ENCODE measurements around the gene MAP6D1. TPM values are rescaled to one million over a fixed set of nuclear protein-coding genes. Genes with fewer than 3 reads are reported as not detected.
A peak's percentile ranks its signal among the peaks of the same experiment; 100 is the strongest.

The MAP6D1 gene
- total RNA-seq (2014; rRNA removed; shearing (Covaris generic)) = 1.5 and 3.0 TPM in 2 replicates

DNA sequence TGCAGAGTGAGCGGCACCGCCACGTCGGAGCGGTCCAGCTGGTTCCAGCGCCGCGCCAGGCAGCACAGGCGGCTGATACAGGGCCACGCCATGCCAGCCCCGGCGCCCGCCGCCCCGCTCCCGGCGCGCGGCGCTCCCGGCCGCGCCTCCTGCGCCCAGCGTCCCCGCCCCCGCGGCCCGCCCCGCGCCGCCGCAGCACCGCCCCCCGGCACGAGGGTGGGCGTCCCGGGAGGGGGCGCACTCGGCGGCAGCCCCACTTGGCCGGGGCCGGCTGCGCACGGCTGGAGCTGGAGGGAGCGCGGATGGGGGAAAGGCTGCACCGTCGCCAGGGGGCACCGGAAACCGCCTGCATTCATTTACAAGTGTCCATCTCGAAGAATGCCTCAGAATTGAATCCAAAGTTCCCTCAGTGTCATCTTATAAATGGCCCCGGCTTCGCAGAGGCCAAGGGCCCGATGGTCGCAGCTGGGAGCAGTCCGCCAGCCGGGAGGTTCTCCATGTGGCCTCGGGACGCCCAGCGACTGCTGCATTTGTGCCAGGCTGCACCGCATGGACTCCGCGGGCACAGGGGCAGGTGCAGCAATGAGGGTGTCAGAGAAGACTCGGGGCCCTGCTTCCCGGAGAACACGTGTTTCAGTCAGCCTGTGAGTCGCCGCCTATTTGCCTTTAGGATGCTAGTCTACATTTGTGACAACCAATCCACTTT is at the start of gene MAP6D1:
MAP6D1 (minus strand) TSS at position 122 of the 706 bp plus-strand sequence; CDS start at position 92, 30 bp downstream.
- Histone ChIP-seq H3K36me3 (peaks cover 19% of the 10 kb centered on the region), H3K9me3 (replicated peaks) (peaks cover 5% of the 10 kb centered on the region; the same call in 1 of the 2 replicates), H3K27me3 (replicated peaks) (no peaks in the 10 kb centered on the region), H3K4me3 (peak within 1 kb of the TSS; percentile 73), H3K4me1 (replicated peaks) (peaks cover 18% of the 10 kb centered on the region), H3K27ac (no peak within 1 kb of the TSS)
- DNase-seq (ENCODE audit: low read depth in 1 of 2, low spot score in 2 of 2) = peak; percentile 58 to 74

DNA sequence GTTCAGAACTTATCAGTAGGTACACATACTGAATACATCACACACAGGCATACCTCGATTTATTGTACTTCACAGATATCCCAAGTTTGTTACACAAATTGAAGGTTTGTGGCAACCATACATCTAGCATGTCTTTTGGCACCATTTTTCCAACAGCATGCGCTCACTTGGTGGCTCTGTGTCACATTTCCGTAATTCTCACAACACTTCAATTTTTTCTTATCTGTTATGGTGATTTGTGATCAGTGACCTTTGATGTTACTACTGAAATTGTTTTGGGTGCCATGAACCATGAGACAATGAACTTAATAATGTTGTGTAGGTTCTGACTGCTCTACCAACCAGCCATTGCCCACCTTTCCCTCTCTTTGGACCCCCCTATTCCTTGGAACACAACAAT is 48.5 kb upstream of the MAP6D1 start:
- Histone ChIP-seq H3K9me3 (replicated peaks) (no peaks in the 10 kb centered on the region), H3K36me3 (0 out of 2 replicates have a peak, but pooled peaks cover 5% of the 10 kb centered on the region)

DNA sequence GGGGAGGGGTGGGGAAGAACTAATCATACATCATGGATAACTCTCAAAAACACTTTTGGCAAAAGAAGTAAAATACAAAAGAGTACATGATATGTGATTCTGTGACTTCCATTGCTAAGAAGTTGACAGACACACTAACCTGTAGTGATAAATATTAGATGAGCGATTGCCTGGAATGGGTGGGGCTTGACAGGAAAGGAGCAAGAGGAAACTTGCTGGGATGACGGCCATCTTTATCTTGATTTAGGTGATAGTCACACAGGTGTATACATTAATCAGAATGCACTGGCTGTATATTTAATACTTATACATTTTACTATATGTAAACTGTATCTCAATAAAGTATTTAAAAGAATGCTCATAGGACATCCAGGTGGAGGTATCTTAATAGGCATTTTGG is 46.2 kb upstream of the MAP6D1 start:
- Histone ChIP-seq H3K9me3 (replicated peaks) (no peaks in the 10 kb centered on the region), H3K27ac (no peak overlapping the region), H3K27me3 (replicated peaks) (no peaks in the 10 kb centered on the region), H3K36me3 (peaks cover 13% of the 10 kb centered on the region), H3K4me1 (replicated peaks) (no peaks in the 10 kb centered on the region), H3K4me3 (no peak overlapping the region)
- no peak for DNase-seq (ENCODE audit: low read depth in 1 of 2, low spot score in 2 of 2)

More for the DNA sequence above, 48.5 kb upstream of the MAP6D1 start:
- Histone ChIP-seq H3K4me1 (replicated peaks) (no peaks in the 10 kb centered on the region), H3K4me3 (no peak overlapping the region), H3K27ac (no peak overlapping the region), H3K27me3 (replicated peaks) (no peaks in the 10 kb centered on the region)
- no peak for DNase-seq (ENCODE audit: low read depth in 1 of 2, low spot score in 2 of 2)

DNA sequence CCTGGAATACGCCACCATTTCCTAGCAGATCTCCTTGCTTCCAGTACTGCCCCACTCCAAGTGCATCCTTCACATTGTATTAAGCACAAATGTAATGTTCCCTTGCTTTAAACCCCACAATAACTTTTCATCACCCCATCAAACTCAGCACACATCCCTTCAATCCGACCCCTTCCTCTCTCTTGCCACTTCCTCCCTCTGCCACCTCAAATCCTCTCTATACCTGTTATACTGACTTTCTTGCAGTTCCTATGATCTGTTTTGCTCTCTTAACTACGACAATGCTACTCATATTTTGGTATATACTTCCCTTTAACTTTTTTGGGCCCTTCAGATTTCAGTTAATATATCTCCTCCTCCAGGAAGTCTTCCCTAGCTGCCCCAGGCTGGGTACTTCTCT is 45.2 kb upstream of the MAP6D1 start:
- Histone ChIP-seq H3K9me3 (replicated peaks) (no peaks in the 10 kb centered on the region), H3K27me3 (replicated peaks) (no peaks in the 10 kb centered on the region), H3K4me3 (no peak overlapping the region), H3K27ac (no peak overlapping the region), H3K4me1 (replicated peaks) (no peaks in the 10 kb centered on the region), H3K36me3 (peaks cover 20% of the 10 kb centered on the region)
- DNase-seq (ENCODE audit: low read depth in 1 of 2, low spot score in 2 of 2) = no peak

DNA sequence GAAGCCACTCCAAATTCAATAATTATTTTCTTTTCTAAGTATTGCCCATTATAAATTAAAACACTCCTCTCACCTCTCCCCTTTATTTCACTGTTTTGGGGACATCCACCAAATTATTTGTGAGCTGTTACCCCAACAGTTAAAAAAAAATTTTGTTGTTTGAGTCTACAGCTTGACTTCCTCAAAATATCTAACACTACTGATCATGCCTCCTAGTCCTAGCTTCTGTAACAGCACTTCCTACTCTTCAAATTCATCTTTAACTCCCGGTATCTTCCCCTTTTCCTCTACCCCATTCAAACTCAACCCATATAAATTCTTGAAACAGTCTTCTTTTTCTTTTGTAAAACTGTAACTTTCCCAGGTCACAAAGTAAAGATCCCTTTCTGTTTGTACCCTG is 43.4 kb upstream of the MAP6D1 start:
- Histone ChIP-seq H3K36me3 (peaks cover 29% of the 10 kb centered on the region), H3K27me3 (replicated peaks) (no peaks in the 10 kb centered on the region), H3K4me3 (no peak overlapping the region), H3K4me1 (replicated peaks) (no peaks in the 10 kb centered on the region), H3K9me3 (replicated peaks) (no peaks in the 10 kb centered on the region), H3K27ac (no peak overlapping the region)
- DNase-seq (ENCODE audit: low read depth in 1 of 2, low spot score in 2 of 2) = no peak

DNA sequence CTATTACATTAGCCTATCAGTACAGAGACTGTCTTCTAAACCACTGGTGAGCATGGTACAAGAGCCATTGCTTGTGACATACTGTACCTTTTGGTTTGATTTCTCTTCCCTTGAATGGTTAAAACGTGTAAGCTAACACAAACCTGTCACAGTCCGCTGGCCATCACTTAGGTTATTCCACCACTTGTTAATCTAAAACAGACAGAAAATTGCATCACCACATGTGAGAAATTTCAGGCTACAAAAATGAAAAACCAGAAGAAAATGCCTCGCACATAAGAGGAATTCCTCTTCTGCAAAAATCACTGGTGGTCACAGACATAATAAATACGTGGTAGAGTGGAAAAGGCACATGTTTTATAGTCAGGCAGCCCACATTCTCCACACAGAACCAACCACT is 37.2 kb upstream of the MAP6D1 start:
- peaks cover 45% of the 10 kb centered on the region for H3K36me3 ChIP-seq
- H3K4me1 ChIP-seq (replicated peaks) = no peaks in the 10 kb centered on the region
- H3K9me3 ChIP-seq (replicated peaks) = no peaks in the 10 kb centered on the region
- H3K27ac ChIP-seq = no peak overlapping the region
- no peak overlapping the region for H3K4me3 ChIP-seq
- H3K27me3 ChIP-seq (replicated peaks) = no peaks in the 10 kb centered on the region
- no peak for DNase-seq (ENCODE audit: low read depth in 1 of 2, low spot score in 2 of 2)

DNA sequence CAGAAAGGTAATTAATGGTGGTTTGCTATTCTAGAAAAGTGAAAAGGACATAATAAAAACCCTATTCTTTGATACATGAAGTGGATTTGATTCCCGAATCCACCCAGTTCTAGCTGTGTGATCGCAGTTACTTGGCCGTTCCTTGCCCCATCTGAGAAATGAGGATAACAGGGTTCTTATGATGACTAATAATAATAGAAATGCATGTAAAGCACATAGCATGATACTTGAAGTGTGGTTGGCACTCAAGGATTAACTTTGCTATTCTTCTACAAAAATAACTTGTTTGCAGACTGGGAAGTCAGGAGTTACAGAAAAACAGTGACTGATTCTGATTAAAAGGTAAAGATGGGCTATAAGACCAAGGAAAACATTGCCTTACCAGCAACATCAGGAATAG is 32.5 kb upstream of the MAP6D1 start:
- Histone ChIP-seq H3K27me3 (replicated peaks) (no peaks in the 10 kb centered on the region), H3K9me3 (replicated peaks) (no peaks in the 10 kb centered on the region), H3K4me1 (replicated peaks) (0 out of 2 replicates have a peak, but pooled peaks cover 3% of the 10 kb centered on the region), H3K4me3 (no peak overlapping the region), H3K27ac (no peak overlapping the region), H3K36me3 (peaks cover 34% of the 10 kb centered on the region)
- DNase-seq (ENCODE audit: low read depth in 1 of 2, low spot score in 2 of 2) = no peak

DNA sequence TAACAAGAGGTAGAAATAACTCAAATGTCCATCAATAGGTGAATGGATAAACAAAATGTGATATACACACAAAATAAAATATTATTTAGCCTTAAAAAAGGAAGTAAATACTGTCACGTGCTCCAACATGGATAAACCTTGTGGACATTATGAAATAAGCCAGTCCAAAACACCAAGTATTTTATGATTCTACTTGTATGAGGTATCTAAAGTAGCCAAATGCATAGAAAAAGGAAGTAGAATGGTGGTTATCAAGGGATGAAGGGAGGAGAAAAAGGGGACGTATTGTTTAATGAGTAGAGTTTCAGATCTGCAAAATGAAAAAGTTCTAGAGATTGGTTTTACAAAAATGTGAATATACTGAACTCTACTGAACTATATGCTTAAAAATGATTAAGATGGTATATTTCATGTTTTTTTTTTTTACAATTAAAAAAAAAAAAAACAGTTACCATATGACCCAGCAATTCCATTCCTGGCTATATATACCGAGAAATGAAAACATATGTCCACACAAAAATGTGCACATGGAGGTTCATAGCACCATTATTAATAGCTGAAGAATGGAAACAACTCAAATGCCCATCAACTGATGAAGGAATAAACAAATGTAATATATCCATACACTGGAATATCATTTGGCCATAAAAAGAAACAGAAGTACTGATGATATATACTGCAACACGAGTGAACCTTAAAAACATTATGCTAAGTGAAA is 29.1 kb upstream of the MAP6D1 start:
- Histone ChIP-seq H3K36me3 (peaks cover 30% of the 10 kb centered on the region), H3K4me1 (replicated peaks) (0 out of 2 replicates have a peak, but pooled peaks cover 3% of the 10 kb centered on the region), H3K27ac (no peak overlapping the region), H3K9me3 (replicated peaks) (no peaks in the 10 kb centered on the region), H3K4me3 (no peak overlapping the region), H3K27me3 (replicated peaks) (no peaks in the 10 kb centered on the region)
- DNase-seq (ENCODE audit: low read depth in 1 of 2, low spot score in 2 of 2) = no peak

DNA sequence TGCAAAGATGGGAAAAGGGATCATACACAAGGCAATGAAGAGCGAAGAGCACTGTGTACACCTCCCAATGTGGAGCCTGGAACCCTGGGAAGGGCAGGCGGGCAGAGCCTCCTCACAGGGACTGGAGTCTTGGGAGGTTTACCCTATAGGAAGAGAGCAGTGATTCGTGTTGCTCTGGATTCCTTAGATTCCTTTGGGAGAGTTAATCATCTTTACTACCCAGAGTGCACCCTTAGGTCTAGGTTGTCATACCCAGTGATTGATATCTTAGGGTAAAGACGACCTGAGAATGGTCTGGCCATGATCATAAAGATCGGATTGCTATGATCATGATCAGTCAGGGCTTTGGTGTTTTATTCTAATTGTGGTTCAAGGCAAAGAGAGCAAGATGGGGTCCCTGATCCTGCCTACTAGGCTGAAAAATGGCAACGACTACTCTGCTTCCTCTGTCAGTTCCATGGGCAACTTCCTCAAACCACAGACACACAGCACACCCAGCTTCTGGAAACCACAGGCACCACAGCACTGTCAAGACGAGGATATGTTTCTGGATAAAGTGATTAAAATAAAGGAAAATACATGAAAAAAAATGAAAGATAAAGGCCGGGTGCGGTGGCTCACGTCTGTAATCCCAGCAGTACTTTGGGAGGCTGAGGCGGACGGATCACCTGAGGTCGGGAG is 20.4 kb upstream of the MAP6D1 start:
- no peaks in the 10 kb centered on the region for H3K9me3 ChIP-seq (replicated peaks)
- no peak overlapping the region for H3K4me3 ChIP-seq
- H3K27ac ChIP-seq = peak overlapping the region; percentile 27; the same call in 1 of the 2 replicates
- DNase-seq (ENCODE audit: low read depth in 1 of 2, low spot score in 2 of 2) = no peak
- peaks cover 18% of the 10 kb centered on the region for H3K4me1 ChIP-seq (replicated peaks)
- peaks cover 51% of the 10 kb centered on the region for H3K36me3 ChIP-seq
- no peaks in the 10 kb centered on the region for H3K27me3 ChIP-seq (replicated peaks)

DNA sequence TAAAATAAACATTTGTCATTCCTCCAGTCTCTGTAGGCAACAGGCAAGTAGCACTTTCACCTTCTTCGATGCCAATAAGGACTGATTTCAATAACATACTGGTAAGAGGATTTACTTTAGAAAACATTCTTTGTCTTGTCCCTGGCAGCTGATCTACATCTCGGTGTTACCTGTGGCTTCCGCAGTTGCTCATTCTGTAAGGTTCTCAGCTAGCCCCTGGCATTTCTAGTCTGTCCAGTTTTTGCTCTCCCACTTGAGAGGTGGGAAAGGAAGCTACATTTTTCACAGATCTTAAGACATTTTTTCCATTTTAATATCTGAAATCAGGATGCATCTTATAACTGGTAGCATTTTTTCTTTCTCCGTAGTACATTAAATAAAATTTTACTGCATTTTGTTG is 19.7 kb upstream of the MAP6D1 start:
- DNase-seq (ENCODE audit: low read depth in 1 of 2, low spot score in 2 of 2) = no peak
- H3K27ac ChIP-seq = peak overlapping the region; percentile 27
- H3K36me3 ChIP-seq = peaks cover 48% of the 10 kb centered on the region

DNA sequence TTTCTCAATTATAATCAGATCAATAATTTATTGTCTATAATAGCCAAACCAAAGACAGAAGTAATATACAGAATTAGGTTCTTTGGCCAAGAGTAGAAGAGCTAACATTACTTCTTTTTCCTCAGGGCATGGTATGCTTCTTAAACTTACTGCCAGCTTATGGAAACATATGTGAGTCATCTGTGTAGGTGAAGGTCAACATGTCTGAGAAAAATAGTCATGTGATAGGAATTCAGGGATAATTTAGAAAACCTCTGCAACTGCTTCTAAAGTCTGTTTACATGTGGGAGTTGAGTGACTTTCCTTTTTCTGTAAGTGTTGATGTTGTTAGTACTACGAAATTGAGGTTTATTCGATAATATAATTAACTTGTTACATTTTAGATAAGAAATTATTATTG is 19.2 kb upstream of the MAP6D1 start:
- no peaks in the 10 kb centered on the region for H3K27me3 ChIP-seq (replicated peaks)
- H3K27ac ChIP-seq = peak overlapping the region; percentile 27; the same call in 1 of the 2 replicates
- H3K4me3 ChIP-seq = no peak overlapping the region
- peaks cover 43% of the 10 kb centered on the region for H3K36me3 ChIP-seq
- peaks cover 18% of the 10 kb centered on the region for H3K4me1 ChIP-seq (replicated peaks)
- no peaks in the 10 kb centered on the region for H3K9me3 ChIP-seq (replicated peaks)
- peak in 1 of 2 experiments; percentile 49 for DNase-seq (ENCODE audit: low read depth in 1 of 2, low spot score in 2 of 2)

More for the DNA sequence above, 19.7 kb upstream of the MAP6D1 start:
- H3K9me3 ChIP-seq (replicated peaks) = no peaks in the 10 kb centered on the region
- H3K27me3 ChIP-seq (replicated peaks) = no peaks in the 10 kb centered on the region
- no peak overlapping the region for H3K4me3 ChIP-seq
- peaks cover 18% of the 10 kb centered on the region for H3K4me1 ChIP-seq (replicated peaks)

DNA sequence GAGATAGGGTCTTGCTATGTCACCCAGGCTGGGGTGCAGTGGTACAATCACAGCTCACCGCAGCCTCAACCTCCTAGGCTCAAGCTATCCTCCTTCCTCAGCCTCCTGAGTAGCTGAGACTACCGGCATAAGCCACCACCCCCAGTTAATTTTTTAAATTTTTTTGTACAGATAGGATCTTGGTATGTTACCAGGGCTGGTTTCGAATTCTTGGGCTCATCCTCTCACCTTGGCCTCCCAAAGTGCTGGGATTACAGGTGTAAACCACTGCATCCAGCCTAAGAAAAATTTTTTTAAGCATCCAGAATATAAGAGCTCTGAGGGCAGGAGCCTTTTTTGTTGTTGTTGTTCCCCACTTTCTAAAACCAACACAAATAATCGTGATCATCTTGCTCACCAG is 14.4 kb upstream of the MAP6D1 start:
- H3K36me3 ChIP-seq = peaks cover 33% of the 10 kb centered on the region
- DNase-seq (ENCODE audit: low read depth in 1 of 2, low spot score in 2 of 2) = no peak

DNA sequence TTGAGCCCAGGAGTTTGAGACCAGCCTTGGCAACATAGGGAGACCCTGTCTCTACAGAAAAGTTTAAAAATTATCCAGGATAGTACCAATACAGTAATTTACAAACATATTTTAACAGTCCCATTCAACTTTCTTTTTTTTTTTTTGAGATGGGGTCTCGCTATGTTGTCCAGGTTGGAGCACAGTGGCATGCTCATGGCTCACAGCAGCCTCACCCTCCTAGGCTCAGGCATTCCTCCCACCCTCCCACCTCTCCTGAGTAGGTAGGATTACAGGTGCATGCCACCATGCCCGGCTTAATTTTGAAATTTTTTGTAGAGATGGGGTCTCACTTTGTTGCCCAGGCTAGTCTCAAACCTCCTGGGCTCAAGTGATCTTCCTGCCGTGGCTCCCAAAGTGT is 12.5 kb upstream of the MAP6D1 start:
- Histone ChIP-seq H3K4me3 (no peak overlapping the region), H3K4me1 (replicated peaks) (no peaks in the 10 kb centered on the region), H3K27me3 (replicated peaks) (no peaks in the 10 kb centered on the region), H3K9me3 (replicated peaks) (no peaks in the 10 kb centered on the region), H3K36me3 (peaks cover 27% of the 10 kb centered on the region), H3K27ac (no peak overlapping the region)
- no peak for DNase-seq (ENCODE audit: low read depth in 1 of 2, low spot score in 2 of 2)

More for the DNA sequence above, 14.4 kb upstream of the MAP6D1 start:
- Histone ChIP-seq H3K27ac (no peak overlapping the region), H3K4me1 (replicated peaks) (peaks cover 6% of the 10 kb centered on the region; the same call in 1 of the 2 replicates), H3K4me3 (no peak overlapping the region), H3K9me3 (replicated peaks) (no peaks in the 10 kb centered on the region), H3K27me3 (replicated peaks) (no peaks in the 10 kb centered on the region)

DNA sequence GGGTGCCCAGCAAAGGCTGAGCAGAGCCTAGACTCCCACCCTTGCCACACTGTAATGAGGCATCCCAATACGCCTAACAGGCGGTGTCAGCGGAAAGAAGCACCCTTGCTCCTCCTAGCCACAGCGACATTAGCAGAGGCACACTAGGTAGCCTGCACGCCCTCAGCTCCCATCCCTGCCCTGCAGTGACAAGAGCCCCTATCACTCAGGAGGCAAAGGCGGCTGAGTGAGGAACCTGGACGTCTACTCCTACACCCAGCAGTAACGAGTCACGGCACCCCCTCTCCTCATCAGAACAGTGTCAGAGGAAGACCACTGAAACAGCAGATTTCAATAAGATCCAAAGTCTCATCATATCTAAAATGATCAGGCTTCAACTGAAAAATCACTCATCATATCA is 12.0 kb upstream of the MAP6D1 start:
- H3K27me3 ChIP-seq (replicated peaks) = no peaks in the 10 kb centered on the region
- H3K27ac ChIP-seq = no peak overlapping the region
- no peak for DNase-seq (ENCODE audit: low read depth in 1 of 2, low spot score in 2 of 2)
- H3K9me3 ChIP-seq (replicated peaks) = no peaks in the 10 kb centered on the region
- H3K4me1 ChIP-seq (replicated peaks) = no peaks in the 10 kb centered on the region
- H3K4me3 ChIP-seq = no peak overlapping the region
- peaks cover 30% of the 10 kb centered on the region for H3K36me3 ChIP-seq
